Astrocyte (in vitro differentiated cells and primary cell): ENCODE data around the gene CFAP91. TPM values are rescaled to one million over a fixed set of nuclear protein-coding genes. Genes with fewer than 3 reads are reported as not detected.

Source experiments
- DNase-seq: peaks from one replicate; pipeline ENCODE4 v3.0.0-alpha.2; 2010; ENCODE audit warnings: low read depth
- FAIRE-seq: peaks from 2 replicates; lab custom pipeline; 2011; peaks lifted over from hg19 to GRCh38; lab: Jason Lieb, UNC
- H2AFZ ChIP-seq: 2 replicates; pipeline ENCODE4 v1.6.0; 2012; ENCODE audit warnings: low read depth, low read length, inconsistent platforms
- H3K27ac ChIP-seq: 2 replicates; pipeline ENCODE4 v1.5.1; 2011; ENCODE audit warnings: low read depth, low read length, inconsistent platforms
- H3K27me3 ChIP-seq: 2 replicates; pipeline ENCODE4 v1.6.0; 2011; ENCODE audit warnings: low read length, inconsistent platforms; ENCODE audit not compliant: insufficient read depth
- H3K36me3 ChIP-seq: 2 replicates; pipeline ENCODE4 v1.5.1; 2011; ENCODE audit warnings: low read length, inconsistent platforms; ENCODE audit not compliant: insufficient read depth
- H3K4me1 ChIP-seq: 2 replicates; pipeline ENCODE4 v1.5.1; 2011; ENCODE audit warnings: low read length, inconsistent platforms; ENCODE audit not compliant: insufficient read depth
- H3K4me2 ChIP-seq: 2 replicates; pipeline ENCODE4 v1.6.0; 2012; ENCODE audit warnings: low read length, inconsistent platforms
- H3K4me3 ChIP-seq: 2 replicates; pipeline ENCODE4 v1.5.1; 2011; ENCODE audit warnings: low read depth, mild to moderate bottlenecking, low read length, inconsistent platforms; ENCODE audit not compliant: insufficient read depth
- H3K79me2 ChIP-seq: 2 replicates; pipeline ENCODE4 v1.6.0; 2012; ENCODE audit warnings: mild to moderate bottlenecking, low read length, inconsistent platforms; ENCODE audit not compliant: insufficient read depth
- H3K9ac ChIP-seq: 2 replicates; pipeline ENCODE4 v1.6.0; 2012; ENCODE audit warnings: mild to moderate bottlenecking, low read length, inconsistent platforms
- H3K9me3 ChIP-seq: 2 replicates; pipeline ENCODE4 v1.5.1; 2012; ENCODE audit warnings: low read depth, mild to moderate bottlenecking, low read length, inconsistent platforms; ENCODE audit not compliant: insufficient read depth
- H4K20me1 ChIP-seq: 2 replicates; pipeline ENCODE4 v1.6.0; 2012; ENCODE audit warnings: low read length, inconsistent platforms; ENCODE audit not compliant: insufficient read depth
- H3K27ac Mint-ChIP-seq: one replicate; pipeline ENCODE4 v1.8.0; 2021; ENCODE audit warnings: mild to moderate bottlenecking, mixed read lengths; ENCODE audit not compliant: unreplicated experiment
- H3K27me3 Mint-ChIP-seq: one replicate; pipeline ENCODE4 v1.8.0; 2021; ENCODE audit warnings: low read depth, mixed read lengths; ENCODE audit not compliant: unreplicated experiment
- H3K36me3 Mint-ChIP-seq: one replicate; pipeline ENCODE4 v1.8.0; 2021; ENCODE audit warnings: low read depth, mixed read lengths; ENCODE audit not compliant: unreplicated experiment
- H3K4me1 Mint-ChIP-seq: one replicate; pipeline ENCODE4 v1.8.0; 2021; ENCODE audit warnings: low read depth, mixed read lengths; ENCODE audit not compliant: unreplicated experiment
- H3K4me3 Mint-ChIP-seq: one replicate; pipeline ENCODE4 v1.8.0; 2021; ENCODE audit warnings: mild to moderate bottlenecking, moderate library complexity, mixed read lengths; ENCODE audit not compliant: unreplicated experiment
- H3K9me3 Mint-ChIP-seq: one replicate; pipeline ENCODE4 v1.8.0; 2021; ENCODE audit warnings: mild to moderate bottlenecking, mixed read lengths; ENCODE audit not compliant: unreplicated experiment
- CTCF ChIP-seq: IDR thresholded peaks from 2 replicates; pipeline ENCODE4 v1.5.1; 2011; ENCODE audit warnings: low read depth, mild to moderate bottlenecking, inconsistent platforms, low read length, moderate library complexity; ENCODE audit not compliant: insufficient read depth
- EZH2 ChIP-seq: IDR thresholded peaks from 2 replicates; pipeline ENCODE4 v1.6.1; 2012; ENCODE audit warnings: mild to moderate bottlenecking, low read length, inconsistent platforms; ENCODE audit not compliant: insufficient read depth
- total RNA-seq: library from RNA; stranded (reverse); gene quantifications from 2 replicates; pipeline ENCODE4 v1.2.1, GENCODE V29; 2021

The CFAP91 gene
- total RNA-seq, 1 donor from 2014 or later = 0.16 TPM

- H3K4me1 Mint-ChIP-seq = peaks cover 28% of the 10 kb centered on the region
- H3K27me3 ChIP-seq = no peaks in the 10 kb centered on the region
- H3K9me3 Mint-ChIP-seq = no peaks in the 10 kb centered on the region
- no peaks in the 10 kb centered on the region for H3K36me3 Mint-ChIP-seq
- no peaks in the 10 kb centered on the region for H3K36me3 ChIP-seq
- no peaks in the 10 kb centered on the region for H3K27me3 Mint-ChIP-seq
- FAIRE-seq (no peak), DNase-seq (no peak)
- H3K4me3 Mint-ChIP-seq = no peak within 1 kb of the TSS
- no peak within 1 kb of the TSS for H3K4me3 ChIP-seq
- no peak within 1 kb of the TSS for H3K27ac ChIP-seq
- TF ChIP-seq CTCF = no peak
- no peak for TF ChIP-seq EZH2
- H3K4me1 ChIP-seq = no peaks in the 10 kb centered on the region
- H3K27ac Mint-ChIP-seq = no peak within 1 kb of the TSS
- no peaks in the 10 kb centered on the region for H3K9me3 ChIP-seq
- H3K79me2 ChIP-seq = no peaks in the 10 kb centered on the region
- H4K20me1 ChIP-seq = no peaks in the 10 kb centered on the region
- no peak within 1 kb of the TSS for H3K4me2 ChIP-seq
- no peak within 1 kb of the TSS for H3K9ac ChIP-seq
- no peak within 1 kb of the TSS for H2AFZ ChIP-seq
Observed at GRCh38 chr3:119660474-119661440, 42.1 kb upstream of the CFAP91 start, which contains the start of gene POPDC2. Gene POPDC2, minus strand, starts transcription at chr3:119660589. Its CDS starts 166 bp downstream, at chr3:119660423.

- FAIRE-seq (no peak), DNase-seq (no peak)
- H3K9ac ChIP-seq = no peak overlapping the region
- H2AFZ ChIP-seq = no peak overlapping the region
- no peak overlapping the region for H3K27ac ChIP-seq
- H3K4me3 Mint-ChIP-seq = no peak overlapping the region
- no peaks in the 10 kb centered on the region for H3K79me2 ChIP-seq
- H3K27ac Mint-ChIP-seq = no peak overlapping the region
- no peak for TF ChIP-seq EZH2
- no peak for TF ChIP-seq CTCF
- H3K27me3 Mint-ChIP-seq = no peaks in the 10 kb centered on the region
- H3K4me3 ChIP-seq = no peak overlapping the region
- no peaks in the 10 kb centered on the region for H3K9me3 ChIP-seq
- H3K36me3 Mint-ChIP-seq = no peaks in the 10 kb centered on the region
- H3K4me1 ChIP-seq = no peaks in the 10 kb centered on the region
- H4K20me1 ChIP-seq = no peaks in the 10 kb centered on the region
- H3K36me3 ChIP-seq = no peaks in the 10 kb centered on the region
- H3K27me3 ChIP-seq = no peaks in the 10 kb centered on the region
- H3K4me1 Mint-ChIP-seq = peaks cover 28% of the 10 kb centered on the region
- no peak overlapping the region for H3K4me2 ChIP-seq
- H3K9me3 Mint-ChIP-seq = no peaks in the 10 kb centered on the region
Observed at GRCh38 chr3:119662604-119663373, 40.0 kb upstream of the CFAP91 start.
